Gastroesophageal sphincter (tissue), 4 donors: ENCODE measurements around the gene PRKCQ. TPM values are rescaled to one million over a fixed set of nuclear protein-coding genes. Genes with fewer than 3 reads are reported as not detected.

Experiments used
- ATAC-seq: fragments of 150-250 bp; one replicate; pipeline ENCODE4 v1.9.1; 2016; ENCODE audit warnings: mild to moderate bottlenecking, moderate library complexity
- H3K27ac ChIP-seq, 4 donors: fragments of 200-600 bp; sonication (generic) in 3 of 4; 1 replicate in 3 of 4; 2 replicates in 1 of 4; pipeline ENCODE4 v1.5.1; 2016 to 2019
- H3K27me3 ChIP-seq: fragments of 200-600 bp; sonication (generic); one replicate; pipeline ENCODE4 v1.5.1; 2019
- H3K36me3 ChIP-seq, 2 donors: fragments of 200-600 bp; sonication (generic); one replicate each; pipeline ENCODE4 v1.5.1; 2019; ENCODE audit warnings: control low read depth in 1 of 2
- H3K4me1 ChIP-seq, 3 donors: fragments of 200-600 bp; sonication (generic); 1 replicate in 2 of 3; 2 replicates in 1 of 3; pipeline ENCODE4 v1.5.1; 2016 to 2019; ENCODE audit warnings: control low read depth in 2 of 3
- H3K4me3 ChIP-seq, 2 donors: fragments of 200-600 bp; sonication (generic); one replicate each; pipeline ENCODE4 v1.5.1; 2019; ENCODE audit warnings: mild to moderate bottlenecking in 1 of 2, moderate library complexity in 1 of 2
- H3K9me3 ChIP-seq, 3 donors: fragments of 200-600 bp; sonication (generic); one replicate each; pipeline ENCODE4 v1.5.1; 2017 to 2019; ENCODE audit warnings: control low read depth in 2 of 3
- CTCF ChIP-seq, 4 experiments: fragments of 200-600 bp in 2 of 4; fragments of 450-650 bp in 2 of 4; sonication (generic) in 1 of 4; IDR thresholded peaks; one replicate each; pipeline ENCODE4 v1.5.1; 2017 to 2019; ENCODE audit warnings: antibody characterized with exemption in 4 of 4, mild to moderate bottlenecking in 2 of 4, moderate library complexity in 2 of 4
- EP300 ChIP-seq: sonication (generic); formaldehyde crosslinking; IDR thresholded peaks from one replicate; pipeline ENCODE4 v1.6.1; 2017; ENCODE audit warnings: antibody characterized with exemption, mild to moderate bottlenecking
- POLR2A ChIP-seq, 2 donors: fragments of 450-650 bp; IDR thresholded peaks; one replicate each; pipeline ENCODE4 v1.6.1; 2017; ENCODE audit warnings: antibody characterized with exemption in 2 of 2, mild to moderate bottlenecking in 2 of 2, moderate library complexity in 1 of 2
- POLR2AphosphoS5 ChIP-seq: sonication (generic); formaldehyde crosslinking; IDR thresholded peaks from one replicate; pipeline ENCODE4 v1.6.1; 2017; ENCODE audit warnings: antibody characterized with exemption
- WGBS, 2 donors: methylation state at CpG; one replicate each; pipeline ENCODE4 v1.1.5; 2018; ENCODE audit warnings: low coverage in 1 of 2; 5-methylcytosine and 5-hydroxymethylcytosine counted together
- total RNA-seq, 4 donors: library from RNA; depleted of rRNA; stranded (reverse); fragments of >200 nt; gene quantifications; one replicate each; pipeline ENCODE4 v1.1.0, GENCODE V29; 2016

PRKCQ gene
- total RNA-seq, 4 donors from 2014 or later, result 2.0 to 7.6 (median 4.3) TPM

- H3K9me3 ChIP-seq, result no peaks in the 10 kb centered on the region
- 78 to 88% methylated on average over 8 to 9 of the region's 11 CpGs for WGBS, 2 donors
- H3K27me3 ChIP-seq, result no peaks in the 10 kb centered on the region
- TF ChIP-seq EP300 (no peak), POLR2AphosphoS5 (no peak), POLR2A (IDR thresholded peaks at IDR 0.05) (no peak), CTCF (IDR thresholded peaks at IDR 0.05) (no peak)
- peaks cover 2 to 16% (median 5%) of the 10 kb centered on the region in 3 donors for H3K4me1 ChIP-seq
- H3K27ac ChIP-seq, result no peak overlapping the region
- no peak for ATAC-seq
- no peak overlapping the region for H3K4me3 ChIP-seq
- no peaks in the 10 kb centered on the region for H3K36me3 ChIP-seq
These were observed 172.9 kb downstream of the PRKCQ start for GRCh38 chr10:6407034-6407721.

GRCh38 chr10:6406220-6407033, 173.6 kb downstream of the PRKCQ start:
- ATAC-seq, result no peak
- H3K36me3 ChIP-seq, result no peaks in the 10 kb centered on the region
- peaks cover 2 to 24% (median 8%) of the 10 kb centered on the region in 3 donors for H3K4me1 ChIP-seq
- TF ChIP-seq CTCF (IDR thresholded peaks at IDR 0.05) (peak in 3 of 4 experiments; percentile 13 to 36 (median 26)), EP300 (no peak), POLR2A (IDR thresholded peaks at IDR 0.05) (no peak)
- no peak overlapping the region for H3K27ac ChIP-seq
- WGBS, 2 donors, result 60 to 70% methylated on average over 10 of the region's 10 CpGs
- H3K9me3 ChIP-seq, result no peaks in the 10 kb centered on the region
- H3K27me3 ChIP-seq, result no peaks in the 10 kb centered on the region
- no peak overlapping the region for H3K4me3 ChIP-seq

GRCh38 chr10:6405713-6406112, 174.4 kb downstream of the PRKCQ start:
- Histone ChIP-seq H3K4me1 (peaks cover 2 to 28% (median 8%) of the 10 kb centered on the region in 3 donors), H3K4me3 (no peak overlapping the region), H3K36me3 (no peaks in the 10 kb centered on the region), H3K27ac (no peak overlapping the region), H3K9me3 (no peaks in the 10 kb centered on the region), H3K27me3 (no peaks in the 10 kb centered on the region)
- no peak for ATAC-seq
- no peak for TF ChIP-seq POLR2AphosphoS5
- TF ChIP-seq EP300, result no peak
- TF ChIP-seq CTCF (IDR thresholded peaks at IDR 0.05), result no peak
- no peak for TF ChIP-seq POLR2A (IDR thresholded peaks at IDR 0.05)
- 88% methylated on average over 3 of the region's 3 CpGs; no CpG with 5 or more reads in 1 of the 2 donors for WGBS, 2 donors

- TF ChIP-seq POLR2AphosphoS5 (no peak), POLR2A (IDR thresholded peaks at IDR 0.05) (no peak), EP300 (no peak), CTCF (IDR thresholded peaks at IDR 0.05) (no peak)
- no peak for ATAC-seq
- Histone ChIP-seq H3K9me3 (no peaks in the 10 kb centered on the region), H3K4me1 (peaks cover 0 to 22% (median 3%) of the 10 kb centered on the region in 3 donors), H3K36me3 (no peaks in the 10 kb centered on the region), H3K27ac (no peak overlapping the region), H3K4me3 (no peak overlapping the region), H3K27me3 (no peaks in the 10 kb centered on the region)
- 57 to 71% methylated on average over 1 of the region's 1 CpG for WGBS, 2 donors
These were observed 175.7 kb downstream of the PRKCQ start for GRCh38 chr10:6404127-6405072.
